Measurements from ENCODE around the gene CCDC144A.
"Not testable (repeated sequence)": the region's sequence is repeated elsewhere in the genome, so short reads cannot be mapped to it uniquely, and the experiment has no call there.

CCDC144A gene

DNA sequence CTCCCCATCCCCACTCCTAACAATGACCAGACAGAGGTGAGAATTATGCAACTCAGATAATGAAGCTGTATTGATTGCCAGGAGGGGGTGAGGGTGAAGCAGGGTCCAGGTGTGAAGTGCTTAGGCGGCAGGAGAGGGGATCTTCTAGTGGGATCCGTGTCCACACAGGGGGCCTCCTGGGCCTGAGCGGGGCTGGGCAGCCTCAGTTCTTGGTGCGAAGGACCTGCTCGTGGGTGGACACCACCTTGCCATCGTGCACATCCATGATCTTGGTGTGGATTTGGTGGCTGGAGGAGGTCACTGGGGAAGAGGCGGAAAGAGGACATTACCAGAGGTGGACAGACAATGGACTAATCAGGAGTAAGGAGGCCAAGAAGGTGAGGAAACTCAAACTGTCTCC is 127.9 kb downstream of the CCDC144A start:
- H3K56ac ChIP-seq (ENCODE audit: low read length); H3K4me3 ChIP-seq (ENCODE audit: low read length); H2BK5ac ChIP-seq (ENCODE audit: low read length); H2BK15ac ChIP-seq (replicated peaks; ENCODE audit: low read depth); H3K36me3 ChIP-seq (ENCODE audit: control insufficient read depth, insufficient read depth, low read length); H3K4me2 ChIP-seq (ENCODE audit: low read length); H3K4me1 ChIP-seq (ENCODE audit: control insufficient read depth, low read depth, low read length); H3K79me2 ChIP-seq (ENCODE audit: control insufficient read depth, insufficient read depth, low read length); H2AK5ac ChIP-seq (ENCODE audit: low read length); DNase-seq; H3K9ac ChIP-seq (ENCODE audit: low read length); H3K18ac ChIP-seq (ENCODE audit: low read length); H3K79me1 ChIP-seq (ENCODE audit: low read length); H2BK120ac ChIP-seq (ENCODE audit: low read depth, low read length); H3K27me3 ChIP-seq (ENCODE audit: insufficient read depth, low read length, poor library complexity); H4K5ac ChIP-seq (ENCODE audit: low read length); H3K27ac ChIP-seq (ENCODE audit: low read depth, low read length); H3K23ac ChIP-seq (ENCODE audit: low read length); H3K4ac ChIP-seq (ENCODE audit: low read depth, low read length); H4K8ac ChIP-seq (ENCODE audit: low read depth, low read length): not testable (repeated sequence)
- WGBS (ENCODE audit: extremely low coverage, insufficient coverage, low lambda C conversion rate) = no CpG with 5 or more reads among the region's 7 CpGs

DNA sequence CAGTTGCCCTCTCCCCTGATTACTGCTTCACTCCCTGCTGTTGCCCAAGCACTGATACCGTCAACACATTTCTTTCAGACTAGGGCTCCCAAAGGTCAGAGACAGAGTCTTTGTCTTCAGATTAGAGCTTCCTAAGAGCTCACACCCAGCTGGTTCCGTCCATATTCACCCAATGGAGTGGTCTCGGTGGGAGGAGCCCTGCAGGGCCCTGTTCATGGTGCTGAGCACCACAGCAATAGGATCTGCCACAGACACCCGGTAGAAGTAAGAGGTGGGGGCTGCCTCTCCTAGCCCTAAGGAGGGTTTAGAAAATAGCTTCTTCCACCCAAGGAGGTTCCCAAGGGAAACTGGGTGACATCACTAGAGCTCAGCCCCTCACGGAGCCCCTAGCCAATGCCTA is 128.3 kb downstream of the CCDC144A start:
- Histone ChIP-seq H3K79me2 (ENCODE audit: control insufficient read depth, insufficient read depth, low read length) (no peaks in the 10 kb centered on the region), H3K4me3 (ENCODE audit: low read length) (no peak overlapping the region), H3K4ac (ENCODE audit: low read depth, low read length) (no peak overlapping the region), H3K4me1 (ENCODE audit: control insufficient read depth, low read depth, low read length) (no peaks in the 10 kb centered on the region), H4K8ac (ENCODE audit: low read depth, low read length) (no peak overlapping the region), H2BK15ac (replicated peaks; ENCODE audit: low read depth) (no peak overlapping the region), H3K9ac (ENCODE audit: low read length) (no peak overlapping the region), H2AK5ac (ENCODE audit: low read length) (no peak overlapping the region), H2BK5ac (ENCODE audit: low read length) (no peak overlapping the region), H3K27ac (ENCODE audit: low read depth, low read length) (no peak overlapping the region), H3K18ac (ENCODE audit: low read length) (no peak overlapping the region), H3K23ac (ENCODE audit: low read length) (no peak overlapping the region), H3K27me3 (ENCODE audit: insufficient read depth, low read length, poor library complexity) (no peaks in the 10 kb centered on the region), H4K5ac (ENCODE audit: low read length) (no peak overlapping the region), H3K79me1 (ENCODE audit: low read length) (no peaks in the 10 kb centered on the region), H2BK120ac (ENCODE audit: low read depth, low read length) (no peak overlapping the region), H3K36me3 (ENCODE audit: control insufficient read depth, insufficient read depth, low read length) (no peaks in the 10 kb centered on the region), H3K56ac (ENCODE audit: low read length) (no peak overlapping the region), H3K4me2 (ENCODE audit: low read length) (no peak overlapping the region)
- WGBS (ENCODE audit: extremely low coverage, insufficient coverage, low lambda C conversion rate) = no CpG with 5 or more reads among the region's 5 CpGs
- DNase-seq = peak; percentile 4

DNA sequence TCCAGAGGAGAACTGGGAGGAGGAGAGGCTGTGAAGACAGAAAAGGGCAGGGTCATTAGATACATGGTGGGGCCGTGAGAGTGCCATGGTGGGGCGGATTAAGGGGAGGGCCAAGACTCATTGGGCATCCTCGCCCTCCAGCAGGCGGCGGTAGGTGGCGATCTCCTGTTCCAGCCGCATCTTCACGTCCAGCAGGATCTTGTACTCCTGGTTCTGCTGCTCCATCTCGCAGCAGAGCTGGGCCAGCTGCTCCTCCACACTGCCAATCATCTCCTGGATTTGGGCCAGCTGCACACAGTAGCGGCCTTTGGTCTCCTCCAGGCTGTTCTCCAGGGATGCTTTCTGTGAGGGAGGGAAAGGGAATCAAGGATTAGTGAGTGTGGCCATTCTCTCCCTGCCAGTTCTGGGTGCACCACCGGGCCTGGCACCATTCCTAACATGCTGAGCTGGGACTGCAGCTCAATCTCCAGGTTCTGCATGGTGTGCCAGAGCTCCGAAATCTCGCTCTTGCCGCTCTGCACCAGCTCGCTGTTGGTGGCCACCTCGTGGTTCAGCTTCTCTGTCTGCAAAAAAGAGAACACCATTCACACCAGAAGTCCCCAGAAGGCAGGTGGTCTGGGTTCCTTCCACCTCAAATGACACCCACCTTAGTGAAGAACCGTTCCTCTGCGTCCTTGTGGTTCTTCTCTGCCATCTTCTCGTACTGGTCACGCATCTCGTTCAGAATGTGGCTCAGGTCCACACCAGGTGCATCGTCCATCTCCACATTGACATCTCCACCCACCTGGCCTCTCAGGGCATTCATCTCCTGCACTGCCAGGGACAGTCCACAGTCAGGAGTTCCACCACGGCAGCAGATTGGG is 129.0 kb downstream of the CCDC144A start:
- Histone ChIP-seq H3K4me1 (ENCODE audit: control insufficient read depth, low read depth, low read length) (no peaks in the 10 kb centered on the region), H3K27me3 (ENCODE audit: insufficient read depth, low read length, poor library complexity) (no peaks in the 10 kb centered on the region), H3K79me1 (ENCODE audit: low read length) (no peaks in the 10 kb centered on the region), H3K56ac (ENCODE audit: low read length) (no peak overlapping the region), H3K27ac (ENCODE audit: low read depth, low read length) (no peak overlapping the region), H3K18ac (ENCODE audit: low read length) (no peak overlapping the region), H2BK15ac (replicated peaks; ENCODE audit: low read depth) (no peak overlapping the region), H3K23ac (ENCODE audit: low read length) (no peak overlapping the region), H2AK5ac (ENCODE audit: low read length) (no peak overlapping the region), H3K4me3 (ENCODE audit: low read length) (no peak overlapping the region), H3K9ac (ENCODE audit: low read length) (no peak overlapping the region), H3K79me2 (ENCODE audit: control insufficient read depth, insufficient read depth, low read length) (no peaks in the 10 kb centered on the region), H3K4me2 (ENCODE audit: low read length) (no peak overlapping the region), H3K4ac (ENCODE audit: low read depth, low read length) (no peak overlapping the region), H2BK5ac (ENCODE audit: low read length) (no peak overlapping the region), H2BK120ac (ENCODE audit: low read depth, low read length) (no peak overlapping the region), H4K8ac (ENCODE audit: low read depth, low read length) (no peak overlapping the region), H3K36me3 (ENCODE audit: control insufficient read depth, insufficient read depth, low read length) (no peaks in the 10 kb centered on the region), H4K5ac (ENCODE audit: low read length) (no peak overlapping the region)
- WGBS (ENCODE audit: extremely low coverage, insufficient coverage, low lambda C conversion rate) = no CpG with 5 or more reads among the region's 23 CpGs
- DNase-seq = no peak

DNA sequence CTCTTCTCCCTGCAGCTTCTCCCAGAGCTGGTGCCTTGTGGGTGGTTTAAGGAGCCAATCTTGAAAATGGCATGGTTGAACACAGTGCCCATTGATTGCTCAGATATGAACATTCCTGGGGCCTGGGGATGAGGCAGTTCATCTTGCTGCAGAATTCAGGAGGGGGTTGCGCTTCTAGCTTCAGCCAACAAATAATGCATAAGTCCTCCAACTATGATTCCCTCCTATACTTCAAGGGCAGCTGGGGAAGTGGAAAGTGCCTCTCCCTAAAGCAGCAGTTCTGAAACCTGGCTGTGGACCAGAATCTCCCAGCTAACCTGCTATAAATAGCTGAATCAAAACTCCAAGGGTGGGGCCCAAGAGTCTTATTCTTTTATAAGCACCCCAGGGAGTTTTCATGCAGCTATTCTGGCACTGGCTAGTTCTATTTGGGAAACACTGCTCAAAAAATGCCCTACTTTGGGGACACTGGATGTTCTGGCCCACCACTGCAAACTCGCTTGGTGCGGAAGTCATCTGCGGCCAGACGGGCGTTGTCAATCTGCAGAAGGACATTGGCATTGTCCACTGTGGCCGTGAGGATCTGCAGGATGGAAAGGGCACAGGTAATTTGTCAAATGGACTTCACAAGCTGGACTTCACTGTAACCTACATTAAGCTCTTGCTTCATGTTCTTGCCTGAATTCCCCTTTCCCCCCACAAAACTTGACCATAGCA is 130.3 kb downstream of the CCDC144A start:
- Histone ChIP-seq H3K36me3 (ENCODE audit: control insufficient read depth, insufficient read depth, low read length) (no peaks in the 10 kb centered on the region), H3K27ac (ENCODE audit: low read depth, low read length) (no peak overlapping the region), H3K23ac (ENCODE audit: low read length) (no peak overlapping the region), H3K4ac (ENCODE audit: low read depth, low read length) (no peak overlapping the region), H3K4me1 (ENCODE audit: control insufficient read depth, low read depth, low read length) (no peaks in the 10 kb centered on the region), H3K4me2 (ENCODE audit: low read length) (no peak overlapping the region), H2BK5ac (ENCODE audit: low read length) (no peak overlapping the region), H2AK5ac (ENCODE audit: low read length) (no peak overlapping the region), H3K79me1 (ENCODE audit: low read length) (no peaks in the 10 kb centered on the region), H4K5ac (ENCODE audit: low read length) (no peak overlapping the region), H3K18ac (ENCODE audit: low read length) (no peak overlapping the region), H2BK15ac (replicated peaks; ENCODE audit: low read depth) (no peak overlapping the region), H3K79me2 (ENCODE audit: control insufficient read depth, insufficient read depth, low read length) (no peaks in the 10 kb centered on the region), H4K8ac (ENCODE audit: low read depth, low read length) (no peak overlapping the region), H3K27me3 (ENCODE audit: insufficient read depth, low read length, poor library complexity) (no peaks in the 10 kb centered on the region), H3K4me3 (ENCODE audit: low read length) (no peak overlapping the region), H2BK120ac (ENCODE audit: low read depth, low read length) (no peak overlapping the region), H3K56ac (ENCODE audit: low read length) (no peak overlapping the region), H3K9ac (ENCODE audit: low read length) (no peak overlapping the region)
- WGBS (ENCODE audit: extremely low coverage, insufficient coverage, low lambda C conversion rate) = no CpG with 5 or more reads among the region's 7 CpGs
- no peak for DNase-seq

DNA sequence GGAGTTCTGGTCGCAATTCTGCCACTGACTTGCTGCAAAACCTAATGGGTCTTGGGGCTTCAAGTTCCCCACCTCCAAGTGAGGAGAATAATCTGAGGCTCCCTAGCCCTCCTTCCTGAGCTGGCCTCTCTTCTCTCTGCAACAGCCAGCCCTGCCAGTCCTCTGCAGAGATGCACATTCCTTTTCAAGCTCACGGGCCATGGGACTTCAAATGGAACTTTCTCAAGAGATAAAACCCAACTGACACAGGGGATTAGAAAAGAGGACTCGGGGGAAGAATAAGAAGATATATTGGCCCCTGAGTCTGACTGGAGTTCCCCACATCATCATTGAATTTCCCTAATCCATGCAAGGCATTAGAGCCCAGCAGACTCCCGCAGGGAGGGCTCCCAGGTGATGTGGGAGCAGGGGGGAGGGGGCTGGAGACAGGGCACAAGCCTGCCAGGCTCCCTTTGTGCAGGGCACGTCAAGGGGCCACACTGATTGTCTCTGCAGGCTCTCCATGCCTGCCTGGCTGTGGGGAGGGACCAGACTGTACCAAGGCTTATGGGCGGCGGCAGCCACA is 131.0 kb downstream of the CCDC144A start:
- H3K18ac ChIP-seq (ENCODE audit: low read length) = no peak overlapping the region
- no peak overlapping the region for H3K4me3 ChIP-seq (ENCODE audit: low read length)
- no peak overlapping the region for H4K5ac ChIP-seq (ENCODE audit: low read length)
- WGBS (ENCODE audit: extremely low coverage, insufficient coverage, low lambda C conversion rate) = no CpG with 5 or more reads among the region's 7 CpGs
- no peak overlapping the region for H4K8ac ChIP-seq (ENCODE audit: low read depth, low read length)
- no peak overlapping the region for H2BK5ac ChIP-seq (ENCODE audit: low read length)
- H2BK120ac ChIP-seq (ENCODE audit: low read depth, low read length) = no peak overlapping the region
- H2AK5ac ChIP-seq (ENCODE audit: low read length) = no peak overlapping the region
- no peaks in the 10 kb centered on the region for H3K27me3 ChIP-seq (ENCODE audit: insufficient read depth, low read length, poor library complexity)
- H3K79me2 ChIP-seq (ENCODE audit: control insufficient read depth, insufficient read depth, low read length) = no peaks in the 10 kb centered on the region
- H3K4me1 ChIP-seq (ENCODE audit: control insufficient read depth, low read depth, low read length) = no peaks in the 10 kb centered on the region
- no peak overlapping the region for H2BK15ac ChIP-seq (replicated peaks; ENCODE audit: low read depth)
- no peak overlapping the region for H3K4me2 ChIP-seq (ENCODE audit: low read length)
- H3K4ac ChIP-seq (ENCODE audit: low read depth, low read length) = no peak overlapping the region
- no peaks in the 10 kb centered on the region for H3K36me3 ChIP-seq (ENCODE audit: control insufficient read depth, insufficient read depth, low read length)
- no peak for DNase-seq
- no peak overlapping the region for H3K56ac ChIP-seq (ENCODE audit: low read length)
- H3K79me1 ChIP-seq (ENCODE audit: low read length) = no peaks in the 10 kb centered on the region
- no peak overlapping the region for H3K23ac ChIP-seq (ENCODE audit: low read length)
- H3K9ac ChIP-seq (ENCODE audit: low read length) = no peak overlapping the region
- H3K27ac ChIP-seq (ENCODE audit: low read depth, low read length) = no peak overlapping the region
